Esophagus squamous epithelium (tissue), 5 donors: ENCODE data around the gene SLC47A1. TPM values are rescaled to one million over a fixed set of nuclear protein-coding genes. Genes with fewer than 3 reads are reported as not detected.

Experiments
- DNase-seq: peaks from one replicate; lab custom pipeline; 2025; lab: John Stamatoyannopoulos, UW
- H3K27ac ChIP-seq, 4 donors: fragments of 200-600 bp; sonication (generic); one replicate each; pipeline ENCODE4 v1.5.1; 2016 to 2019; ENCODE audit warnings: mild to moderate bottlenecking in 1 of 4
- H3K27me3 ChIP-seq, 4 donors: fragments of 200-600 bp; sonication (generic); 1 replicate in 3 of 4; 2 replicates in 1 of 4; pipeline versions ENCODE4 v1.5.1 to v1.6.0; 2017 to 2021; ENCODE audit warnings: antibody characterized with exemption in 1 of 4
- H3K36me3 ChIP-seq, 3 donors: fragments of 200-600 bp; sonication (generic); one replicate each; pipeline ENCODE4 v1.5.1; 2016 to 2019
- H3K4me1 ChIP-seq, 3 donors: fragments of 200-600 bp; sonication (generic); one replicate each; pipeline ENCODE4 v1.5.1; 2017 to 2019
- H3K4me3 ChIP-seq, 4 donors: fragments of 200-600 bp; sonication (generic); 1 replicate in 3 of 4; 2 replicates in 1 of 4; pipeline ENCODE4 v1.5.1; 2016 to 2019; ENCODE audit warnings: mild to moderate bottlenecking in 2 of 4, moderate library complexity in 1 of 4
- H3K9me3 ChIP-seq, 3 donors: fragments of 200-600 bp; sonication (generic); one replicate each; pipeline ENCODE4 v1.5.1; 2016 to 2019
- POLR2A ChIP-seq, 4 donors: fragments of 450-650 bp; IDR thresholded peaks; one replicate each; pipeline ENCODE4 v1.6.1; 2017; ENCODE audit warnings: antibody characterized with exemption in 4 of 4, mild to moderate bottlenecking in 4 of 4, moderate library complexity in 3 of 4
- WGBS, 2 donors: methylation state at CpG; one replicate each; pipeline ENCODE4 v1.1.5; 2018; 5-methylcytosine and 5-hydroxymethylcytosine counted together
- intact Hi-C: fragments of 100-400 bp; cut with DNase I; formaldehyde crosslinking; loops from one replicate; pipeline ENCODE4 v1.15.0; 2022
- total RNA-seq, 4 donors: library from RNA; depleted of rRNA; stranded (reverse); fragments of >200 nt; gene quantifications; one replicate each; pipeline ENCODE4 v1.1.0, GENCODE V29; 2016
- TF ChIP-seq, protein P1 (sequence below), 6 experiments: fragments of 450-650 bp in 4 of 6; fragments of 200-600 bp in 2 of 6; sonication (generic) in 2 of 6; IDR thresholded peaks; one replicate each; pipeline ENCODE4 v1.5.1; 2016 to 2019; ENCODE audit warnings: antibody characterized with exemption in 6 of 6, mild to moderate bottlenecking in 4 of 6, moderate library complexity in 4 of 6
- donor health status: DM: yes; HTN: yes; CAD: no.

The SLC47A1 gene
- total RNA-seq, 4 donors from 2014 or later: 3.9 to 7.8 (median 7.3) TPM

- Histone ChIP-seq H3K27ac (no peak overlapping the region), H3K4me1 (peaks cover 0 to 16% (median 8%) of the 10 kb centered on the region in 3 donors), H3K36me3 (no peaks in the 10 kb centered on the region), H3K9me3 (no peaks in the 10 kb centered on the region), H3K4me3 (no peak overlapping the region), H3K27me3 (peaks cover 0 to 32% (median 2%) of the 10 kb centered on the region in 4 donors)
- intact Hi-C loops: no loop called here
- no peak for DNase-seq
- no peak for TF ChIP-seq POLR2A (IDR thresholded peaks at IDR 0.05)
- TF ChIP-seq, protein P1, sequence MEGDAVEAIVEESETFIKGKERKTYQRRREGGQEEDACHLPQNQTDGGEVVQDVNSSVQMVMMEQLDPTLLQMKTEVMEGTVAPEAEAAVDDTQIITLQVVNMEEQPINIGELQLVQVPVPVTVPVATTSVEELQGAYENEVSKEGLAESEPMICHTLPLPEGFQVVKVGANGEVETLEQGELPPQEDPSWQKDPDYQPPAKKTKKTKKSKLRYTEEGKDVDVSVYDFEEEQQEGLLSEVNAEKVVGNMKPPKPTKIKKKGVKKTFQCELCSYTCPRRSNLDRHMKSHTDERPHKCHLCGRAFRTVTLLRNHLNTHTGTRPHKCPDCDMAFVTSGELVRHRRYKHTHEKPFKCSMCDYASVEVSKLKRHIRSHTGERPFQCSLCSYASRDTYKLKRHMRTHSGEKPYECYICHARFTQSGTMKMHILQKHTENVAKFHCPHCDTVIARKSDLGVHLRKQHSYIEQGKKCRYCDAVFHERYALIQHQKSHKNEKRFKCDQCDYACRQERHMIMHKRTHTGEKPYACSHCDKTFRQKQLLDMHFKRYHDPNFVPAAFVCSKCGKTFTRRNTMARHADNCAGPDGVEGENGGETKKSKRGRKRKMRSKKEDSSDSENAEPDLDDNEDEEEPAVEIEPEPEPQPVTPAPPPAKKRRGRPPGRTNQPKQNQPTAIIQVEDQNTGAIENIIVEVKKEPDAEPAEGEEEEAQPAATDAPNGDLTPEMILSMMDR (IDR thresholded peaks at IDR 0.05): no peak
- WGBS, 2 donors: 79 to 81% methylated on average over 8 of the region's 8 CpGs
Measured at GRCh38 chr17:19583871-19584270, 50.2 kb downstream of the SLC47A1 start.

DNA sequence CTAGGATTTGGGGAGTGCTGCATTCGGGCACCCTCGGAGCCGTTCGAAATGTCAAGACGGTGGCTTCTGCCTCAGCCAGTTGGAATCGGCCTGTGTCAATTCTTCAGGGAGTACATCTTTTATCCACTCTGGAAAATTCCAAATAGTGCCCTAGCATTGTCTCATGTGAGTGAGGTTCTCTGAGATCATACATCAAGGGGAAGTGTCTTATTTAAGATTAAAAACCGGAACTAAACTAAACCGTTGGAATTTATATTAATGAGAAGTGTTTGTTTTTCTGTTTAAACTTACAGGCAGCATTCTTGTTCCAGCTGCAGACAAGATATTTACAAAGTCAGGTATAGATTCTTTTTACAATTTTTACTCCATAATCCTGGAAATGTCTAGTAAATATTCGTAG is 56.8 kb downstream of the SLC47A1 start:
- Histone ChIP-seq H3K36me3 (no peaks in the 10 kb centered on the region), H3K27me3 (no peaks in the 10 kb centered on the region), H3K4me1 (no peaks in the 10 kb centered on the region), H3K27ac (no peak overlapping the region), H3K9me3 (no peaks in the 10 kb centered on the region), H3K4me3 (no peak overlapping the region)
- intact Hi-C loops: no loop called here
- no peak for TF ChIP-seq POLR2A (IDR thresholded peaks at IDR 0.05)
- TF ChIP-seq, protein P1 (IDR thresholded peaks at IDR 0.05): no peak
- DNase-seq: no peak
- 73 to 88% methylated on average over 9 of the region's 9 CpGs for WGBS, 2 donors

DNA sequence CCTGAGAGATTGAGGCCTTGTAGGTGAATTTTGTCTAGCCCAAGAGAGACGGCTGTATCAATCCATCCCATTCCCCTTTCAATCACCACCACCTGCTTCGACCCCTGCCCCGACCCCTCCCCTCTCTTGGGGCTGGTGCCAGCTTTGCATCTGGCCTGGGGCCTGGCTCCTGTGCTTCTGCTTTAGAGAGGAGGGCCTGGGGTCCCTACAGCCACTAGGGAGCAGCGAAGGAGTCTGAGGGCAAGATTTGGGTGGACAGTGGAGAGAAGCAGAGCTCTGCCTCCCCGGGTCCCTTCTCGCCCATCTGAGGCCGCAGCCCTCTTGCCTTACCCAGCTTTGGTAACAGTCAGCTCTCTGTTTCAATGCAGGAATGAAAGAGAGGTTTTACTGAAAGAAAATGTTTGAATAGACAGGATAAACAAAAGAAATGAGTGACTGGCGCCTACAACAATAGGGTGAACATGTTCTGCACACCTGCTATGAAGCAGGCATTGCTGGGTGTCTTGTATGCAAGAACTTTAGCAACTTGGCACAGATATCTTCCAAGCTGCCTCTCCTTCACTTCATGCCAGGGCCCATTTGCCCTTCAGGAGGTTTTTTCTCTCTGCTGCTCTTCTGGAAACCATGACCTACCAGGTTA is 57.4 kb downstream of the SLC47A1 start:
- Histone ChIP-seq H3K27ac (no peak overlapping the region), H3K27me3 (no peaks in the 10 kb centered on the region), H3K4me3 (no peak overlapping the region), H3K36me3 (no peaks in the 10 kb centered on the region), H3K4me1 (no peaks in the 10 kb centered on the region), H3K9me3 (no peaks in the 10 kb centered on the region)
- 36 to 82% methylated on average over 4 to 7 of the region's 8 CpGs for WGBS, 2 donors
- TF ChIP-seq POLR2A (IDR thresholded peaks at IDR 0.05): no peak
- TF ChIP-seq, protein P1 (IDR thresholded peaks at IDR 0.05): no peak
- no peak for DNase-seq
- intact Hi-C loops: no loop called here

- DNase-seq: no peak
- Histone ChIP-seq H3K9me3 (no peaks in the 10 kb centered on the region), H3K36me3 (no peaks in the 10 kb centered on the region), H3K4me1 (no peaks in the 10 kb centered on the region), H3K27ac (no peak overlapping the region), H3K27me3 (no peaks in the 10 kb centered on the region), H3K4me3 (no peak overlapping the region)
- TF ChIP-seq POLR2A (IDR thresholded peaks at IDR 0.05): no peak
- TF ChIP-seq, protein P1 (IDR thresholded peaks at IDR 0.05): no peak
- intact Hi-C loops: no loop called here
- WGBS, 2 donors: 70 to 89% methylated on average over 2 to 4 of the region's 4 CpGs
Measured at GRCh38 chr17:19592316-19592715, 58.7 kb downstream of the SLC47A1 start.

GRCh38 chr17:19596869-19597268 is 63.2 kb downstream of the SLC47A1 start:
- 78 to 83% methylated on average over 5 of the region's 5 CpGs for WGBS, 2 donors
- Histone ChIP-seq H3K4me1 (no peaks in the 10 kb centered on the region), H3K27me3 (no peaks in the 10 kb centered on the region), H3K4me3 (no peak overlapping the region), H3K36me3 (no peaks in the 10 kb centered on the region), H3K9me3 (no peaks in the 10 kb centered on the region), H3K27ac (no peak overlapping the region)
- intact Hi-C loops: no loop called here
- DNase-seq: no peak
- TF ChIP-seq, protein P1 (IDR thresholded peaks at IDR 0.05): no peak
- TF ChIP-seq POLR2A (IDR thresholded peaks at IDR 0.05): no peak
